ENCODE results near the gene TTC4. TPM values are rescaled to one million over a fixed set of nuclear protein-coding genes. Genes with fewer than 3 reads are reported as not detected.

Gene TTC4
- total RNA-seq, 2 donors from 2014 or later: 23.1 to 28.3 TPM

DNA sequence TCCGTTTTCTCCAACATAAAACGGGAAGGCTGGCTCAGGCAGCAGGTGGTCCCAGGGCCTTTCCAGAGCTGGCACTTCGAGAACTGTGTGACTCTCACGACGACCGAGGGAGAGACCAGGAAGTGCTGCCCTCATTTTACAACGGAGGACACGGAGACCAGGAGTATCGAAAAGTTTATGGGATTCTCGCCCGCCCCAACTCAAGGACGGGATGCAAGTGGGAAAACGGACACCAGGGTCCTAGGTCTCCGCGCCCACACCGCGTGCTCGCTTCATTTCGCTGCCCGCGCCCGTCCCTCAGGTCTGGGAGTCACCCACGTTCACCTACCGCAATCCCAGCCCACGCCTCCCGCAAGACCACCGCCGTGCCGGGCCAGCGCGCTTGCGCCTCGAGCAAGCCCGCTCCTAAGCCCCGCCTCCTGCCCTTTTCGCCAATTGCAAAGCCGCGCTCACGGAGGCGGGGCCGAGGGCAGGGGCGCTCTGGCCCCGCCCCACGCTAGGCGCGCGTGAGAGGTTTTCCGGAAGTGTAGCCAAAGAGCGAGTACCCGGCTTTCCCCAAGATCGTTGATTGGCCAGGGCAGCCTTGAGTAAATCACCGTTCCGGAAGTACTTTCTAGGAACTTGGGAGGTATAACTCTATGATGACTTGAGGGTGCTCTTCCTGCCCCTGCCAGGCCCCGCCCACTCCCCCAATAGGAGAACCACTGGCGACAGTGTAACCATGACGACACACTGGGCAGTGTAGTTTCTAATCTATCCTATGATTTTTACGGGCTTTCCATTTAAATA, 48.7 kb downstream of the TTC4 start, which contains the start of gene PARS2:
TSS of gene PARS2 (minus strand) at position 391 of the 789 bp plus-strand sequence. CDS start 5,362 bp downstream, outside the sequence.
- Histone ChIP-seq H3K4me1 (ENCODE audit: control insufficient read depth, insufficient read depth, low read length) (peaks cover 10% of the 10 kb centered on the region), H3K4me3 (ENCODE audit: low read length) (peak within 1 kb of the TSS; percentile 96), H3K27ac (ENCODE audit: low read depth, low read length) (peak within 1 kb of the TSS; percentile 39), H3K27me3 (ENCODE audit: control insufficient read depth, insufficient read depth, low read length, poor library complexity, severe bottlenecking) (no peaks in the 10 kb centered on the region), H3K9me3 (ENCODE audit: control insufficient read depth, low read length) (no peaks in the 10 kb centered on the region), H3K9ac (ENCODE audit: extremely low read depth, low read length, poor library complexity, severe bottlenecking) (peak within 1 kb of the TSS; percentile 70), H3K36me3 (ENCODE audit: control insufficient read depth, insufficient read depth, low read length) (no peaks in the 10 kb centered on the region)
- H3K27ac Mint-ChIP-seq: peak within 1 kb of the TSS; percentile 96
- H3K4me3 Mint-ChIP-seq: peak within 1 kb of the TSS; percentile 93
- TF ChIP-seq, protein P1, sequence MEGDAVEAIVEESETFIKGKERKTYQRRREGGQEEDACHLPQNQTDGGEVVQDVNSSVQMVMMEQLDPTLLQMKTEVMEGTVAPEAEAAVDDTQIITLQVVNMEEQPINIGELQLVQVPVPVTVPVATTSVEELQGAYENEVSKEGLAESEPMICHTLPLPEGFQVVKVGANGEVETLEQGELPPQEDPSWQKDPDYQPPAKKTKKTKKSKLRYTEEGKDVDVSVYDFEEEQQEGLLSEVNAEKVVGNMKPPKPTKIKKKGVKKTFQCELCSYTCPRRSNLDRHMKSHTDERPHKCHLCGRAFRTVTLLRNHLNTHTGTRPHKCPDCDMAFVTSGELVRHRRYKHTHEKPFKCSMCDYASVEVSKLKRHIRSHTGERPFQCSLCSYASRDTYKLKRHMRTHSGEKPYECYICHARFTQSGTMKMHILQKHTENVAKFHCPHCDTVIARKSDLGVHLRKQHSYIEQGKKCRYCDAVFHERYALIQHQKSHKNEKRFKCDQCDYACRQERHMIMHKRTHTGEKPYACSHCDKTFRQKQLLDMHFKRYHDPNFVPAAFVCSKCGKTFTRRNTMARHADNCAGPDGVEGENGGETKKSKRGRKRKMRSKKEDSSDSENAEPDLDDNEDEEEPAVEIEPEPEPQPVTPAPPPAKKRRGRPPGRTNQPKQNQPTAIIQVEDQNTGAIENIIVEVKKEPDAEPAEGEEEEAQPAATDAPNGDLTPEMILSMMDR (conservative IDR thresholded peaks at IDR 0.05): no peak
- peaks cover 30% of the 10 kb centered on the region for H3K4me1 Mint-ChIP-seq
- H3K36me3 Mint-ChIP-seq (ENCODE audit: low read depth): no peaks in the 10 kb centered on the region
- peak; percentile 98 for DNase-seq
- no peaks in the 10 kb centered on the region for H3K9me3 Mint-ChIP-seq
- WGBS, 2 experiments (ENCODE audit: insufficient coverage in 1 of 2, insufficient read length in 1 of 2): 0 to 2% methylated on average over 19 to 57 of the region's 57 CpGs
- no peaks in the 10 kb centered on the region for H3K27me3 Mint-ChIP-seq (ENCODE audit: insufficient read depth)

DNA sequence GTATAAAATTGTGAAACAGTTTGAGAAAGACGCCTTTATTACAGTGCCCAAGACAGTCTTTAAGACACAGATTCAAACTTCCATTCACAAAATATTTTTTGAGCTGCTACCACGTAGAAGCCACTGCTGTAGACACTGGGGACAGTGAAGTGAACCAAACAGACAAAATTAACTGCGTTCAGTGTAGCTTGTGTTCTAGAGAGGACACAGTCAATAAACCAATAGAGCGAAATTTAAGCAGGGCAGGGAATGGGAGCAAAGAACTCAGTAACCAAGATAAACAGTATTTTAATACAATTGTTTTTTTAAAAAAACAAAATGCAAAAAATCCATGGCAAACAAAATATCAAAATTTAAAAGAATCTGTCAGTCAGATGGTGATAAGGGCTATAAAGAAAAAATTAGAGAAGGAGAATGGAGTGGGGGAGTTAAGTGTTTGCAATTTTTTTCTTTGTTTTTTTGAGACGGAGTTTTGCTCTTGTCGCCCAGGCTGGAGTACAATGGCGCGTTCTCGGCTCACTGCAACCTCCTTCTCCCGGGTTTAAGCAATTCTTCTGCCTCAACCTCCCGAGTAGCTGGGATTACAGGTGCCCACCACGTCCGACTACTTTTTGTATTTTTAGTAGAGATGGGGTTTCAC, 49.4 kb downstream of the TTC4 start:
- no peaks in the 10 kb centered on the region for H3K27me3 Mint-ChIP-seq (ENCODE audit: insufficient read depth)
- no peaks in the 10 kb centered on the region for H3K9me3 Mint-ChIP-seq
- TF ChIP-seq, protein P1 (conservative IDR thresholded peaks at IDR 0.05): no peak
- no peaks in the 10 kb centered on the region for H3K36me3 Mint-ChIP-seq (ENCODE audit: low read depth)
- peak overlapping the region; percentile 93 for H3K4me3 Mint-ChIP-seq
- Histone ChIP-seq H3K27me3 (ENCODE audit: control insufficient read depth, insufficient read depth, low read length, poor library complexity, severe bottlenecking) (no peaks in the 10 kb centered on the region), H3K27ac (ENCODE audit: low read depth, low read length) (no peak overlapping the region), H3K4me1 (ENCODE audit: control insufficient read depth, insufficient read depth, low read length) (peaks cover 10% of the 10 kb centered on the region), H3K4me3 (ENCODE audit: low read length) (peak overlapping the region; percentile 96), H3K9me3 (ENCODE audit: control insufficient read depth, low read length) (no peaks in the 10 kb centered on the region), H3K9ac (ENCODE audit: extremely low read depth, low read length, poor library complexity, severe bottlenecking) (peak overlapping the region; percentile 44), H3K36me3 (ENCODE audit: control insufficient read depth, insufficient read depth, low read length) (no peaks in the 10 kb centered on the region)
- WGBS, 2 experiments (ENCODE audit: insufficient coverage in 1 of 2, insufficient read length in 1 of 2): 74 to 78% methylated on average over 8 to 13 of the region's 13 CpGs
- peaks cover 30% of the 10 kb centered on the region for H3K4me1 Mint-ChIP-seq
- H3K27ac Mint-ChIP-seq: peak overlapping the region; percentile 71
- no peak for DNase-seq

DNA sequence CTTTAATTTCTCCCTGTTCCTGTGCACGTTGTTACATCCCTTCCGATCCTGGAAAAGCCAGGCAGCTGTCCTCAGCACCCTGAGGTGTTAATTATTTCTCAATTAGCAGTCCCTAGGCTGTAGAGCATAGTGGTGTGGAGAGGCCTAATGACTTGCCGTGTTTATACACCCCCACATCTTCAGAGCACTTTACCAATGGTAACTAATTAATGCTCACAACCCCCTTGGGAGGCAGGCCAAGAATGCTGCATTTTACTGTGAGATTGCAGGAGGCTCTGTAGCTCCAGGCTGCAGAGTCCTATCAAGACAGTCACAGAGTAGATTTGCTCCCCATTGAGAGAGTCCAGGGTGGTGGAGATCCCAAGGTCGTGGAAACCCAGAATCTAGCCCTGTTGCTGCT, 51.1 kb downstream of the TTC4 start:
- no peak overlapping the region for H3K4me3 ChIP-seq (ENCODE audit: low read length)
- H3K9me3 Mint-ChIP-seq: no peaks in the 10 kb centered on the region
- DNase-seq: no peak
- no peaks in the 10 kb centered on the region for H3K36me3 Mint-ChIP-seq (ENCODE audit: low read depth)
- H3K9me3 ChIP-seq (ENCODE audit: control insufficient read depth, low read length): no peaks in the 10 kb centered on the region
- TF ChIP-seq, protein P1 (conservative IDR thresholded peaks at IDR 0.05): no peak
- no peaks in the 10 kb centered on the region for H3K27me3 ChIP-seq (ENCODE audit: control insufficient read depth, insufficient read depth, low read length, poor library complexity, severe bottlenecking)
- H3K36me3 ChIP-seq (ENCODE audit: control insufficient read depth, insufficient read depth, low read length): no peaks in the 10 kb centered on the region
- H3K9ac ChIP-seq (ENCODE audit: extremely low read depth, low read length, poor library complexity, severe bottlenecking): no peak overlapping the region
- H3K4me1 Mint-ChIP-seq: peaks cover 30% of the 10 kb centered on the region
- H3K4me1 ChIP-seq (ENCODE audit: control insufficient read depth, insufficient read depth, low read length): peaks cover 10% of the 10 kb centered on the region
- no peak overlapping the region for H3K27ac ChIP-seq (ENCODE audit: low read depth, low read length)
- 55 to 63% methylated on average over 1 to 4 of the region's 4 CpGs for WGBS, 2 experiments (ENCODE audit: insufficient coverage in 1 of 2, insufficient read length in 1 of 2)
- peaks cover 2% of the 10 kb centered on the region for H3K27me3 Mint-ChIP-seq (ENCODE audit: insufficient read depth)
- peak overlapping the region; percentile 85 for H3K27ac Mint-ChIP-seq
- H3K4me3 Mint-ChIP-seq: peak overlapping the region; percentile 3

Data from endodermal cell (in vitro differentiated cells).